Body of pancreas (tissue), 4 donors: ENCODE data around the gene CTNNA2. TPM values are rescaled to one million over a fixed set of nuclear protein-coding genes. Genes with fewer than 3 reads are reported as not detected.

Experiments
- ATAC-seq: fragments of 150-250 bp; one replicate; pipeline ENCODE4 v1.9.1; 2016
- DNase-seq, 4 donors: peaks; one replicate each; pipeline ENCODE4 v3.0.0-alpha.2; 2019
- H3K27ac ChIP-seq, 4 donors: fragments of 200-600 bp; sonication (generic); 1 replicate in 3 of 4; 2 replicates in 1 of 4; pipeline versions ENCODE4 v1.5.1 to v1.6.1; 2016 to 2019; ENCODE audit warnings: mild to moderate bottlenecking in 1 of 4, mixed read lengths in 1 of 4, moderate library complexity in 1 of 4
- H3K27me3 ChIP-seq, 2 donors: fragments of 200-600 bp; sonication (generic); one replicate each; pipeline ENCODE4 v1.6.0; 2016; ENCODE audit warnings: mild to moderate bottlenecking in 1 of 2
- H3K36me3 ChIP-seq, 2 donors: fragments of 200-600 bp; sonication (generic); replicated peaks in 1 of 2; 2 replicates each; pipeline ENCODE4 v1.5.1; 2016; ENCODE audit warnings: low read depth in 2 of 2; ENCODE audit not compliant: insufficient read depth in 1 of 2
- H3K4me1 ChIP-seq: fragments of 200-600 bp; sonication (generic); one replicate; pipeline ENCODE4 v1.6.0; 2016
- H3K4me3 ChIP-seq, 2 donors: fragments of 200-600 bp; sonication (generic); 1 replicate in 1 of 2; 2 replicates in 1 of 2; pipeline ENCODE4 v1.5.1; 2016 to 2019
- H3K9me3 ChIP-seq, 3 donors: fragments of 200-600 bp; sonication (generic); 1 replicate in 2 of 3; 2 replicates in 1 of 3; pipeline ENCODE4 v1.5.1; 2016
- POLR2A ChIP-seq, 3 donors: fragments of 450-650 bp; IDR thresholded peaks; one replicate each; pipeline ENCODE4 v1.6.1; 2016; ENCODE audit warnings: antibody characterized with exemption in 3 of 3, mild to moderate bottlenecking in 2 of 3
- WGBS, 2 donors: methylation state at CpG; one replicate each; pipeline ENCODE4 v1.1.5; 2017; 5-methylcytosine and 5-hydroxymethylcytosine counted together
- intact Hi-C: fragments of 100-400 bp; cut with DNase I; formaldehyde crosslinking; loops from one replicate; pipeline ENCODE4 v1.15.1; 2023
- total RNA-seq, 2 donors: library from RNA; depleted of rRNA; stranded (reverse); fragments of >200 nt; gene quantifications; one replicate each; pipeline ENCODE4 v1.1.0, GENCODE V29; 2016
- TF ChIP-seq, protein P1 (sequence below), 7 experiments: fragments of 450-650 bp in 4 of 7; fragments of 200-600 bp in 3 of 7; sonication (generic) in 3 of 7; IDR thresholded peaks; one replicate each; pipeline ENCODE4 v1.5.1; 2016 to 2019; ENCODE audit warnings: antibody characterized with exemption in 7 of 7

Gene CTNNA2
- total RNA-seq, 2 donors from 2014 or later = 0.52 to 29.3 TPM

- H3K36me3 ChIP-seq = no peaks in the 10 kb centered on the region
- 56 to 59% methylated on average over 5 of the region's 5 CpGs for WGBS, 2 donors
- ATAC-seq (no peak), DNase-seq (no peak)
- no peaks in the 10 kb centered on the region for H3K27me3 ChIP-seq
- H3K4me1 ChIP-seq = no peaks in the 10 kb centered on the region
- TF ChIP-seq POLR2A (IDR thresholded peaks at IDR 0.05) = no peak
- TF ChIP-seq, protein P1, sequence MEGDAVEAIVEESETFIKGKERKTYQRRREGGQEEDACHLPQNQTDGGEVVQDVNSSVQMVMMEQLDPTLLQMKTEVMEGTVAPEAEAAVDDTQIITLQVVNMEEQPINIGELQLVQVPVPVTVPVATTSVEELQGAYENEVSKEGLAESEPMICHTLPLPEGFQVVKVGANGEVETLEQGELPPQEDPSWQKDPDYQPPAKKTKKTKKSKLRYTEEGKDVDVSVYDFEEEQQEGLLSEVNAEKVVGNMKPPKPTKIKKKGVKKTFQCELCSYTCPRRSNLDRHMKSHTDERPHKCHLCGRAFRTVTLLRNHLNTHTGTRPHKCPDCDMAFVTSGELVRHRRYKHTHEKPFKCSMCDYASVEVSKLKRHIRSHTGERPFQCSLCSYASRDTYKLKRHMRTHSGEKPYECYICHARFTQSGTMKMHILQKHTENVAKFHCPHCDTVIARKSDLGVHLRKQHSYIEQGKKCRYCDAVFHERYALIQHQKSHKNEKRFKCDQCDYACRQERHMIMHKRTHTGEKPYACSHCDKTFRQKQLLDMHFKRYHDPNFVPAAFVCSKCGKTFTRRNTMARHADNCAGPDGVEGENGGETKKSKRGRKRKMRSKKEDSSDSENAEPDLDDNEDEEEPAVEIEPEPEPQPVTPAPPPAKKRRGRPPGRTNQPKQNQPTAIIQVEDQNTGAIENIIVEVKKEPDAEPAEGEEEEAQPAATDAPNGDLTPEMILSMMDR (IDR thresholded peaks at IDR 0.05) = no peak
- no peak overlapping the region for H3K27ac ChIP-seq
- no peak overlapping the region for H3K4me3 ChIP-seq
- intact Hi-C loops = no loop called here
- no peaks in the 10 kb centered on the region for H3K9me3 ChIP-seq
These were observed 523.0 kb downstream of the CTNNA2 start for GRCh38 chr2:80035749-80036285.

DNA sequence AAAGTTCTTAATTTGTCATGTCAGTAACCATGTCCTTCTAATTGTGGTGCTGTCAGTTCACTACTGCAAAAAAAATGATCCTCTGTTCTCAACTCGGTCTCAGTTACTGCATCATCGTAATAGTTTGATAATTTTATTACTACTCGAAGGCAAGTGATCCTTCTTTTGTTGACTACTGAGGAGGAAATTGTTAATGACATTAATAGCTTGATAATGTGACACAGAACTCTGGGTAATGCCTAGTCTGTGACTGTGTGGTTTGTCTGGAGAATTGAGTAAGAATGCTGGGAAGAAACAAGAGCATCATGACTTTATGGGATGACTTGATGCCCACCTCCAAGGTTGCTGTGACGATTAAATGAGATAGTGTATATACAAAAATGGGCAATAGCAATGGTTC, 524.5 kb downstream of the CTNNA2 start:
- H3K36me3 ChIP-seq = no peaks in the 10 kb centered on the region
- TF ChIP-seq POLR2A (IDR thresholded peaks at IDR 0.05) = no peak
- TF ChIP-seq, protein P1 (IDR thresholded peaks at IDR 0.05) = no peak
- H3K4me3 ChIP-seq = no peak overlapping the region
- H3K27me3 ChIP-seq = no peaks in the 10 kb centered on the region
- WGBS, 2 donors = 53 to 61% methylated on average over 4 of the region's 4 CpGs
- no peak for DNase-seq
- no peaks in the 10 kb centered on the region for H3K4me1 ChIP-seq
- no peak for ATAC-seq
- no peaks in the 10 kb centered on the region for H3K9me3 ChIP-seq
- intact Hi-C loops = no loop called here
- H3K27ac ChIP-seq = no peak overlapping the region

- WGBS, 2 donors = 70 to 79% methylated on average over 2 of the region's 2 CpGs
- Histone ChIP-seq H3K4me1 (no peaks in the 10 kb centered on the region), H3K27ac (no peak overlapping the region), H3K9me3 (no peaks in the 10 kb centered on the region), H3K36me3 (no peaks in the 10 kb centered on the region), H3K27me3 (no peaks in the 10 kb centered on the region), H3K4me3 (no peak overlapping the region)
- no peak for DNase-seq
- intact Hi-C loops = no loop called here
- no peak for ATAC-seq
- TF ChIP-seq, protein P1 (IDR thresholded peaks at IDR 0.05) = no peak
- TF ChIP-seq POLR2A (IDR thresholded peaks at IDR 0.05) = no peak
These were observed 527.4 kb downstream of the CTNNA2 start for GRCh38 chr2:80040226-80040625.

DNA sequence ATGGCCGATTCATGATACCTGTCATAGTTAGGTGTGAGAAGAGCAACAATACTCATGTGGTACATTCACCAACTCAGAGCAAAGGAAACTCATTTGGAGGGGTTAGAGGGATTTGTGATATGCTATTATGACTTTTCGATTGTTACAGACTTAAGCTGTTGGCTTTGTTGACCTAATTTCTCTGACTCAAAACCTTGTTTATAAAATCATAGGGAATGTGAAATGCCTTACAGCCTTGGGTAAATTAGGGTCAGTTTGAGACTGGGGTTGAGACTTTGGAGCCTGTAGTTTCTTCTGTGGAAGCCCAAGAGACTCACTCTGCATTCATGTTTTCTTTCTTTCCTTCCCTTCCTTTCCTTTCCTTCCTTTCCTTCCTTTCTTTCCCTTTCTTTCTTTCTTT, 529.8 kb downstream of the CTNNA2 start:
- no peaks in the 10 kb centered on the region for H3K4me1 ChIP-seq
- H3K27ac ChIP-seq = no peak overlapping the region
- no peak overlapping the region for H3K4me3 ChIP-seq
- ATAC-seq = no peak
- H3K9me3 ChIP-seq = no peaks in the 10 kb centered on the region
- intact Hi-C loops = no loop called here
- TF ChIP-seq POLR2A (IDR thresholded peaks at IDR 0.05) = no peak
- TF ChIP-seq, protein P1 (IDR thresholded peaks at IDR 0.05) = no peak
- WGBS, 2 donors = 57% methylated on average over 2 of the region's 2 CpGs
- no peaks in the 10 kb centered on the region for H3K36me3 ChIP-seq
- DNase-seq = no peak
- no peaks in the 10 kb centered on the region for H3K27me3 ChIP-seq

DNA sequence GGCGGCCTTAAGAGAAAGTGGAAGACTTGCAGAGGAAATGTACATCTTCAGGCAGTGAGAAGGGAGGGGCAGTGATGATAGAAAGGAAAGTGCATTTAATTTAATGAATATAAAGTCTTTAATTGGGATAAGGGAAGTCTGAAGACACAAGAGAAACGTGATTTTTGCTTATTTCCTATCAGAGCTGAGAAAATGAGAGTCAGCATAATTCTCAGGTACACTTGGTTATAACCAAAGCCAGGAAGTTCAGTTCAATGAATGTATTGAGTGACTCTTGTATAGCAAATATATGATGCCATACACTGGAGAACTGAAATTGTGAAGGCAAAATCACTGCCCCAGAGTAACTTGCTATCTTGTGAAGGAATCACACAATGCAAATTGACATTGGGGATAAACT, 535.4 kb downstream of the CTNNA2 start:
- WGBS, 2 donors = 55 to 58% methylated on average over 2 of the region's 2 CpGs
- DNase-seq = no peak
- no peaks in the 10 kb centered on the region for H3K4me1 ChIP-seq
- intact Hi-C loops = no loop called here
- ATAC-seq = no peak
- no peak overlapping the region for H3K4me3 ChIP-seq
- H3K9me3 ChIP-seq = no peaks in the 10 kb centered on the region
- no peaks in the 10 kb centered on the region for H3K27me3 ChIP-seq
- H3K36me3 ChIP-seq = no peaks in the 10 kb centered on the region
- TF ChIP-seq POLR2A (IDR thresholded peaks at IDR 0.05) = no peak
- TF ChIP-seq, protein P1 (IDR thresholded peaks at IDR 0.05) = no peak
- no peak overlapping the region for H3K27ac ChIP-seq
